22Rv1 (cell line): ENCODE measurements around the gene ILK.

Experiments
- ZFX ChIP-seq: fragments of 450-650 bp; IDR thresholded peaks from 2 replicates; pipeline ENCODE4 v1.6.1; 2017; ENCODE audit warnings: antibody characterized with exemption, borderline replicate concordance
- TF ChIP-seq, protein P1 (sequence below): fragments of 450-650 bp; IDR thresholded peaks from 2 replicates; pipeline ENCODE4 v1.5.1; 2017; ENCODE audit warnings: mild to moderate bottlenecking

GRCh38 chr11:6621711-6622211 is 18.2 kb downstream of the ILK start:
- TF ChIP-seq, protein P1, sequence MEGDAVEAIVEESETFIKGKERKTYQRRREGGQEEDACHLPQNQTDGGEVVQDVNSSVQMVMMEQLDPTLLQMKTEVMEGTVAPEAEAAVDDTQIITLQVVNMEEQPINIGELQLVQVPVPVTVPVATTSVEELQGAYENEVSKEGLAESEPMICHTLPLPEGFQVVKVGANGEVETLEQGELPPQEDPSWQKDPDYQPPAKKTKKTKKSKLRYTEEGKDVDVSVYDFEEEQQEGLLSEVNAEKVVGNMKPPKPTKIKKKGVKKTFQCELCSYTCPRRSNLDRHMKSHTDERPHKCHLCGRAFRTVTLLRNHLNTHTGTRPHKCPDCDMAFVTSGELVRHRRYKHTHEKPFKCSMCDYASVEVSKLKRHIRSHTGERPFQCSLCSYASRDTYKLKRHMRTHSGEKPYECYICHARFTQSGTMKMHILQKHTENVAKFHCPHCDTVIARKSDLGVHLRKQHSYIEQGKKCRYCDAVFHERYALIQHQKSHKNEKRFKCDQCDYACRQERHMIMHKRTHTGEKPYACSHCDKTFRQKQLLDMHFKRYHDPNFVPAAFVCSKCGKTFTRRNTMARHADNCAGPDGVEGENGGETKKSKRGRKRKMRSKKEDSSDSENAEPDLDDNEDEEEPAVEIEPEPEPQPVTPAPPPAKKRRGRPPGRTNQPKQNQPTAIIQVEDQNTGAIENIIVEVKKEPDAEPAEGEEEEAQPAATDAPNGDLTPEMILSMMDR = no peak
- no peak for TF ChIP-seq ZFX
